Stimulated activated memory B cell treated with anti-CD40 and anti-IgM and Interleukin-4, amounts not matched to agents 10 μg/mL and 1 μg/mL and 100 μg/mL, for 72 hours (primary cell): ENCODE data around the gene NAT14.
A peak's percentile ranks its signal among the peaks of the same experiment; 100 is the strongest.

Source experiments
- ATAC-seq: fragments of 150-1000 bp; cut with Tn5 transposase; 2 replicates; pipeline ENCODE4 v1.10.0; 2021
- H3K27ac Mint-ChIP-seq: one replicate; pipeline ENCODE4 v1.8.0; 2022; ENCODE audit warnings: mild to moderate bottlenecking, mixed read lengths
- H3K27me3 Mint-ChIP-seq: one replicate; pipeline ENCODE4 v1.8.0; 2022; ENCODE audit warnings: mixed read lengths
- H3K36me3 Mint-ChIP-seq: one replicate; pipeline ENCODE4 v1.8.0; 2022; ENCODE audit warnings: mixed read lengths
- H3K4me1 Mint-ChIP-seq: one replicate; pipeline ENCODE4 v1.8.0; 2022; ENCODE audit warnings: mixed read lengths
- H3K4me3 Mint-ChIP-seq: one replicate; pipeline ENCODE4 v1.8.0; 2022; ENCODE audit warnings: mild to moderate bottlenecking, moderate library complexity, mixed read lengths
- H3K9me3 Mint-ChIP-seq: one replicate; pipeline ENCODE4 v1.8.0; 2022; ENCODE audit warnings: mixed read lengths

Gene NAT14

GRCh38 chr19:55486043-55486970, 1.3 kb downstream of the NAT14 start:
- Mint-ChIP-seq H3K9me3 (no peaks in the 10 kb centered on the region), H3K4me1 (peaks cover 31% of the 10 kb centered on the region), H3K36me3 (no peaks in the 10 kb centered on the region), H3K4me3 (peak overlapping the region; percentile 78), H3K27me3 (peaks cover 23% of the 10 kb centered on the region), H3K27ac (peak overlapping the region; percentile 74)
- ATAC-seq: peak; percentile 4

- no peaks in the 10 kb centered on the region for H3K36me3 Mint-ChIP-seq
- H3K27me3 Mint-ChIP-seq: peaks cover 32% of the 10 kb centered on the region
- peaks cover 31% of the 10 kb centered on the region for H3K4me1 Mint-ChIP-seq
- no peaks in the 10 kb centered on the region for H3K9me3 Mint-ChIP-seq
- H3K4me3 Mint-ChIP-seq: peak overlapping the region; percentile 34
- peak overlapping the region; percentile 57 for H3K27ac Mint-ChIP-seq
- ATAC-seq: peak; percentile 5
These were observed 2.3 kb downstream of the NAT14 start for GRCh38 chr19:55486971-55487923.

- peaks cover 41% of the 10 kb centered on the region for H3K27me3 Mint-ChIP-seq
- ATAC-seq: no peak
- peak within 1 kb of the TSS; percentile 57 for H3K27ac Mint-ChIP-seq
- no peaks in the 10 kb centered on the region for H3K9me3 Mint-ChIP-seq
- H3K36me3 Mint-ChIP-seq: no peaks in the 10 kb centered on the region
- H3K4me3 Mint-ChIP-seq: no peak within 1 kb of the TSS
- peaks cover 31% of the 10 kb centered on the region for H3K4me1 Mint-ChIP-seq
These were observed 3.1 kb downstream of the NAT14 start, which contains the start of gene SSC5D for GRCh38 chr19:55487924-55488687. TSS of gene SSC5D (plus strand) at chr19:55488436. CDS start at chr19:55488590, 154 bp downstream.

GRCh38 chr19:55488986-55489710, 4.2 kb downstream of the NAT14 start:
- H3K9me3 Mint-ChIP-seq: no peaks in the 10 kb centered on the region
- H3K27ac Mint-ChIP-seq: no peak overlapping the region
- peaks cover 33% of the 10 kb centered on the region for H3K4me1 Mint-ChIP-seq
- no peak overlapping the region for H3K4me3 Mint-ChIP-seq
- peaks cover 48% of the 10 kb centered on the region for H3K27me3 Mint-ChIP-seq
- no peak for ATAC-seq
- H3K36me3 Mint-ChIP-seq: no peaks in the 10 kb centered on the region

GRCh38 chr19:55489711-55490477, 4.9 kb downstream of the NAT14 start:
- Mint-ChIP-seq H3K27me3 (peaks cover 55% of the 10 kb centered on the region), H3K4me1 (peaks cover 36% of the 10 kb centered on the region), H3K36me3 (no peaks in the 10 kb centered on the region), H3K4me3 (no peak overlapping the region), H3K9me3 (no peaks in the 10 kb centered on the region), H3K27ac (no peak overlapping the region)
- no peak for ATAC-seq

- Mint-ChIP-seq H3K4me3 (no peak overlapping the region), H3K4me1 (peaks cover 30% of the 10 kb centered on the region), H3K9me3 (no peaks in the 10 kb centered on the region), H3K27ac (no peak overlapping the region), H3K27me3 (peaks cover 57% of the 10 kb centered on the region), H3K36me3 (no peaks in the 10 kb centered on the region)
- no peak for ATAC-seq
These were observed 5.8 kb downstream of the NAT14 start for GRCh38 chr19:55490478-55491432.

GRCh38 chr19:55491546-55492360, 6.8 kb downstream of the NAT14 start:
- H3K27me3 Mint-ChIP-seq: peaks cover 57% of the 10 kb centered on the region
- ATAC-seq: no peak
- H3K9me3 Mint-ChIP-seq: no peaks in the 10 kb centered on the region
- H3K36me3 Mint-ChIP-seq: no peaks in the 10 kb centered on the region
- H3K27ac Mint-ChIP-seq: no peak overlapping the region
- no peak overlapping the region for H3K4me3 Mint-ChIP-seq
- H3K4me1 Mint-ChIP-seq: peaks cover 23% of the 10 kb centered on the region

GRCh38 chr19:55492362-55492944, 7.5 kb downstream of the NAT14 start:
- no peak for ATAC-seq
- H3K36me3 Mint-ChIP-seq: no peaks in the 10 kb centered on the region
- H3K27ac Mint-ChIP-seq: no peak overlapping the region
- peaks cover 19% of the 10 kb centered on the region for H3K4me1 Mint-ChIP-seq
- peaks cover 57% of the 10 kb centered on the region for H3K27me3 Mint-ChIP-seq
- H3K4me3 Mint-ChIP-seq: no peak overlapping the region
- H3K9me3 Mint-ChIP-seq: no peaks in the 10 kb centered on the region

- Mint-ChIP-seq H3K27ac (no peak overlapping the region), H3K4me3 (no peak overlapping the region), H3K4me1 (peaks cover 14% of the 10 kb centered on the region), H3K36me3 (no peaks in the 10 kb centered on the region), H3K9me3 (no peaks in the 10 kb centered on the region), H3K27me3 (peaks cover 55% of the 10 kb centered on the region)
- no peak for ATAC-seq
These were observed 8.2 kb downstream of the NAT14 start for GRCh38 chr19:55493052-55493644.

- ATAC-seq: no peak
- Mint-ChIP-seq H3K4me3 (no peak overlapping the region), H3K9me3 (no peaks in the 10 kb centered on the region), H3K27ac (no peak overlapping the region), H3K27me3 (peaks cover 50% of the 10 kb centered on the region), H3K36me3 (no peaks in the 10 kb centered on the region), H3K4me1 (peaks cover 9% of the 10 kb centered on the region)
These were observed 8.7 kb downstream of the NAT14 start for GRCh38 chr19:55493645-55494171.

- Mint-ChIP-seq H3K9me3 (no peaks in the 10 kb centered on the region), H3K4me3 (peak overlapping the region; percentile 42), H3K36me3 (no peaks in the 10 kb centered on the region), H3K27me3 (peaks cover 46% of the 10 kb centered on the region), H3K27ac (no peak overlapping the region), H3K4me1 (peaks cover 9% of the 10 kb centered on the region)
- peak; percentile 28 for ATAC-seq
These were observed 9.3 kb downstream of the NAT14 start for GRCh38 chr19:55494172-55494761.
